SK-N-SH (cell line): ENCODE measurements around the gene SPATA12.

Experiments
- EP300 ChIP-seq, 2 experiments: IDR thresholded peaks; 2 replicates each; pipeline versions ENCODE4 v1.4.0 to v1.6.1; 2012; ENCODE audit warnings: borderline replicate concordance in 1 of 2, low read depth in 1 of 2, low read length in 1 of 2
- TF ChIP-seq, protein P1 (sequence below): fragments of 200-600 bp; sonication (generic); IDR thresholded peaks from 2 replicates; pipeline ENCODE4 v1.6.1; 2017; ENCODE audit warnings: antibody characterized with exemption, mild to moderate bottlenecking, moderate library complexity

- TF ChIP-seq, protein P1, sequence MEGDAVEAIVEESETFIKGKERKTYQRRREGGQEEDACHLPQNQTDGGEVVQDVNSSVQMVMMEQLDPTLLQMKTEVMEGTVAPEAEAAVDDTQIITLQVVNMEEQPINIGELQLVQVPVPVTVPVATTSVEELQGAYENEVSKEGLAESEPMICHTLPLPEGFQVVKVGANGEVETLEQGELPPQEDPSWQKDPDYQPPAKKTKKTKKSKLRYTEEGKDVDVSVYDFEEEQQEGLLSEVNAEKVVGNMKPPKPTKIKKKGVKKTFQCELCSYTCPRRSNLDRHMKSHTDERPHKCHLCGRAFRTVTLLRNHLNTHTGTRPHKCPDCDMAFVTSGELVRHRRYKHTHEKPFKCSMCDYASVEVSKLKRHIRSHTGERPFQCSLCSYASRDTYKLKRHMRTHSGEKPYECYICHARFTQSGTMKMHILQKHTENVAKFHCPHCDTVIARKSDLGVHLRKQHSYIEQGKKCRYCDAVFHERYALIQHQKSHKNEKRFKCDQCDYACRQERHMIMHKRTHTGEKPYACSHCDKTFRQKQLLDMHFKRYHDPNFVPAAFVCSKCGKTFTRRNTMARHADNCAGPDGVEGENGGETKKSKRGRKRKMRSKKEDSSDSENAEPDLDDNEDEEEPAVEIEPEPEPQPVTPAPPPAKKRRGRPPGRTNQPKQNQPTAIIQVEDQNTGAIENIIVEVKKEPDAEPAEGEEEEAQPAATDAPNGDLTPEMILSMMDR = no peak
- no peak for TF ChIP-seq EP300 (IDR thresholded peaks at IDR 0.05; ENCODE audit: borderline replicate concordance in 1 of 2, low read depth in 1 of 2, low read length in 1 of 2)
Measured at GRCh38 chr3:57029924-57030323, 30.5 kb upstream of the SPATA12 start.
